IPS-15b (cell line): Measurements from ENCODE around the gene PTPN4.

ENCODE experiments used
- H3K27me3 ChIP-seq: one replicate; pipeline ENCODE4 v1.6.1; 2013; ENCODE audit warnings: low read length; ENCODE audit not compliant: control insufficient read depth, insufficient read depth
- H3K36me3 ChIP-seq: one replicate; pipeline ENCODE4 v1.6.1; 2013; ENCODE audit warnings: low read length; ENCODE audit not compliant: control insufficient read depth, insufficient read depth
- H3K4me1 ChIP-seq: one replicate; pipeline ENCODE4 v1.6.1; 2013; ENCODE audit warnings: mild to moderate bottlenecking, low read length; ENCODE audit not compliant: control insufficient read depth, insufficient read depth
- H3K4me3 ChIP-seq: one replicate; pipeline ENCODE4 v1.5.1; 2013; ENCODE audit warnings: low read depth, low read length
- H3K9ac ChIP-seq: one replicate; pipeline ENCODE4 v1.6.1; 2013; ENCODE audit warnings: low read depth, mild to moderate bottlenecking, low read length
- H3K9me3 ChIP-seq: one replicate; pipeline ENCODE4 v1.6.1; 2013; ENCODE audit warnings: mild to moderate bottlenecking, low read length; ENCODE audit not compliant: control insufficient read depth, insufficient read depth

PTPN4 gene

GRCh38 chr2:119852214-119852613, 92.5 kb downstream of the PTPN4 start:
- Histone ChIP-seq H3K36me3 (peaks cover 6% of the 10 kb centered on the region), H3K27me3 (no peaks in the 10 kb centered on the region), H3K9ac (no peak overlapping the region), H3K4me1 (peaks cover 8% of the 10 kb centered on the region), H3K9me3 (peaks cover 14% of the 10 kb centered on the region), H3K4me3 (no peak overlapping the region)

- H3K4me3 ChIP-seq = no peak overlapping the region
- H3K9ac ChIP-seq = no peak overlapping the region
- no peaks in the 10 kb centered on the region for H3K27me3 ChIP-seq
- H3K36me3 ChIP-seq = peaks cover 6% of the 10 kb centered on the region
- peaks cover 14% of the 10 kb centered on the region for H3K9me3 ChIP-seq
- H3K4me1 ChIP-seq = peaks cover 8% of the 10 kb centered on the region
Measured at GRCh38 chr2:119853777-119854399, 94.2 kb downstream of the PTPN4 start.

GRCh38 chr2:119856469-119856901, 96.8 kb downstream of the PTPN4 start:
- H3K4me1 ChIP-seq = peaks cover 10% of the 10 kb centered on the region
- H3K9me3 ChIP-seq = peaks cover 4% of the 10 kb centered on the region
- no peak overlapping the region for H3K9ac ChIP-seq
- H3K27me3 ChIP-seq = no peaks in the 10 kb centered on the region
- H3K36me3 ChIP-seq = no peaks in the 10 kb centered on the region
- no peak overlapping the region for H3K4me3 ChIP-seq

- Histone ChIP-seq H3K36me3 (no peaks in the 10 kb centered on the region), H3K4me3 (no peak overlapping the region), H3K9ac (no peak overlapping the region), H3K9me3 (no peaks in the 10 kb centered on the region), H3K27me3 (no peaks in the 10 kb centered on the region), H3K4me1 (peaks cover 10% of the 10 kb centered on the region)
Measured at GRCh38 chr2:119857742-119858141, 98.0 kb downstream of the PTPN4 start.

GRCh38 chr2:119859528-119859927, 99.8 kb downstream of the PTPN4 start:
- no peaks in the 10 kb centered on the region for H3K9me3 ChIP-seq
- H3K4me1 ChIP-seq = peaks cover 4% of the 10 kb centered on the region
- H3K36me3 ChIP-seq = no peaks in the 10 kb centered on the region
- no peaks in the 10 kb centered on the region for H3K27me3 ChIP-seq
- H3K4me3 ChIP-seq = no peak overlapping the region
- no peak overlapping the region for H3K9ac ChIP-seq

- H3K4me3 ChIP-seq = no peak overlapping the region
- H3K27me3 ChIP-seq = no peaks in the 10 kb centered on the region
- no peaks in the 10 kb centered on the region for H3K9me3 ChIP-seq
- no peak overlapping the region for H3K9ac ChIP-seq
- peaks cover 4% of the 10 kb centered on the region for H3K4me1 ChIP-seq
- H3K36me3 ChIP-seq = no peaks in the 10 kb centered on the region
Measured at GRCh38 chr2:119860924-119861323, 101.2 kb downstream of the PTPN4 start.

- Histone ChIP-seq H3K9me3 (no peaks in the 10 kb centered on the region), H3K36me3 (no peaks in the 10 kb centered on the region), H3K4me1 (peaks cover 2% of the 10 kb centered on the region), H3K27me3 (no peaks in the 10 kb centered on the region), H3K4me3 (no peak overlapping the region), H3K9ac (no peak overlapping the region)
Measured at GRCh38 chr2:119862127-119862889, 102.6 kb downstream of the PTPN4 start.

- Histone ChIP-seq H3K9ac (no peak overlapping the region), H3K36me3 (no peaks in the 10 kb centered on the region), H3K4me3 (no peak overlapping the region), H3K27me3 (no peaks in the 10 kb centered on the region), H3K4me1 (peaks cover 2% of the 10 kb centered on the region), H3K9me3 (no peaks in the 10 kb centered on the region)
Measured at GRCh38 chr2:119864318-119864717, 104.6 kb downstream of the PTPN4 start.

GRCh38 chr2:119871725-119872124, 112.0 kb downstream of the PTPN4 start:
- Histone ChIP-seq H3K27me3 (no peaks in the 10 kb centered on the region), H3K9me3 (no peaks in the 10 kb centered on the region), H3K9ac (no peak overlapping the region), H3K4me3 (no peak overlapping the region), H3K4me1 (no peaks in the 10 kb centered on the region), H3K36me3 (no peaks in the 10 kb centered on the region)

- Histone ChIP-seq H3K9ac (no peak overlapping the region), H3K27me3 (no peaks in the 10 kb centered on the region), H3K4me1 (no peaks in the 10 kb centered on the region), H3K9me3 (no peaks in the 10 kb centered on the region), H3K4me3 (no peak overlapping the region), H3K36me3 (no peaks in the 10 kb centered on the region)
Measured at GRCh38 chr2:119873350-119874315, 113.9 kb downstream of the PTPN4 start.

GRCh38 chr2:119879502-119879901, 119.8 kb downstream of the PTPN4 start:
- no peak overlapping the region for H3K9ac ChIP-seq
- peaks cover 3% of the 10 kb centered on the region for H3K36me3 ChIP-seq
- H3K9me3 ChIP-seq = no peaks in the 10 kb centered on the region
- no peaks in the 10 kb centered on the region for H3K4me1 ChIP-seq
- no peak overlapping the region for H3K4me3 ChIP-seq
- H3K27me3 ChIP-seq = no peaks in the 10 kb centered on the region
